Measurements from ENCODE around the gene ZNF512B. TPM values are rescaled to one million over a fixed set of nuclear protein-coding genes. Genes with fewer than 3 reads are reported as not detected.

ZNF512B gene
- total RNA-seq, 1 donor from 2014 or later: 17.5 TPM

- H3K4me1 ChIP-seq: peaks cover 7 to 35% of the 10 kb centered on the region in 2 donors
- intact Hi-C loops (cut with DNase I): loop anchor here (1.0 to 5.0 kb wide), 5 partner anchors 25 to 434 kb away; partner anchors contain the start of genes DNAJC5, PPDPF, PRPF6 and SLC2A4RG
- peak; percentile 73 to 96 for DNase-seq (ENCODE audit: low spot score in 2 of 2)
Observed at GRCh38 chr20:63955827-63956663, 13.7 kb downstream of the ZNF512B start, which contains the start of gene UCKL1. Gene UCKL1 (minus strand): TSS chr20:63956416. CDS start chr20:63956372, 44 bp downstream.

GRCh38 chr20:63955281-63955826 lies 14.4 kb downstream of the ZNF512B start:
- peaks cover 12 to 42% of the 10 kb centered on the region in 2 donors for H3K4me1 ChIP-seq
- no peak for DNase-seq (ENCODE audit: low spot score in 2 of 2)
- peak overlapping the region; percentile 82 to 87 for H3K27ac ChIP-seq
- H3K9me3 ChIP-seq: no peaks in the 10 kb centered on the region
- H3K36me3 ChIP-seq: peaks cover 2 to 9% of the 10 kb centered on the region in 2 donors
- peak in 2 of 3 experiments; percentile 27 to 48 for TF ChIP-seq CTCF (IDR thresholded peaks at IDR 0.05)
- peak overlapping the region; percentile 75 to 93 for H3K4me3 ChIP-seq
- intact Hi-C loops (cut with DNase I): loop anchor here (1.0 to 5.0 kb wide), 2 partner anchors 216 to 433 kb away; partner anchors contain the start of genes PPDPF and SLC2A4RG
- no peaks in the 10 kb centered on the region for H3K27me3 ChIP-seq

More at GRCh38 chr20:63955827-63956663, 13.7 kb downstream of the ZNF512B start, which contains the start of gene UCKL1:
- no peak for TF ChIP-seq CTCF (IDR thresholded peaks at IDR 0.05)
- peak within 1 kb of the TSS; percentile 75 to 93 for H3K4me3 ChIP-seq
- peak within 1 kb of the TSS; percentile 82 to 87 for H3K27ac ChIP-seq
- H3K9me3 ChIP-seq: no peaks in the 10 kb centered on the region
- no peaks in the 10 kb centered on the region for H3K27me3 ChIP-seq
- H3K36me3 ChIP-seq: peaks cover 2 to 11% of the 10 kb centered on the region in 2 donors

- H3K27me3 ChIP-seq: no peaks in the 10 kb centered on the region
- DNase-seq (ENCODE audit: low spot score in 2 of 2): no peak
- intact Hi-C loops (cut with DNase I): no loop called here
- H3K36me3 ChIP-seq: peaks cover 0 to 2% of the 10 kb centered on the region in 2 donors
- peaks cover 23 to 55% of the 10 kb centered on the region in 2 donors for H3K4me1 ChIP-seq
- H3K9me3 ChIP-seq: no peaks in the 10 kb centered on the region
- TF ChIP-seq CTCF (IDR thresholded peaks at IDR 0.05): no peak
- no peak overlapping the region for H3K27ac ChIP-seq
- no peak overlapping the region for H3K4me3 ChIP-seq
Observed at GRCh38 chr20:63953764-63954429, 15.8 kb downstream of the ZNF512B start.

GRCh38 chr20:63952769-63953168 lies 17.0 kb downstream of the ZNF512B start:
- no peaks in the 10 kb centered on the region for H3K9me3 ChIP-seq
- H3K36me3 ChIP-seq: peaks cover 0 to 2% of the 10 kb centered on the region in 2 donors
- H3K27me3 ChIP-seq: no peaks in the 10 kb centered on the region
- no peak overlapping the region for H3K27ac ChIP-seq
- intact Hi-C loops (cut with DNase I): no loop called here
- peaks cover 23 to 62% of the 10 kb centered on the region in 2 donors for H3K4me1 ChIP-seq
- no peak overlapping the region for H3K4me3 ChIP-seq
- TF ChIP-seq CTCF (IDR thresholded peaks at IDR 0.05): no peak
- no peak for DNase-seq (ENCODE audit: low spot score in 2 of 2)

GRCh38 chr20:63952210-63952535 lies 17.6 kb downstream of the ZNF512B start:
- TF ChIP-seq CTCF (IDR thresholded peaks at IDR 0.05): no peak
- peaks cover 23 to 62% of the 10 kb centered on the region in 2 donors for H3K4me1 ChIP-seq
- DNase-seq (ENCODE audit: low spot score in 2 of 2): no peak
- no peak overlapping the region for H3K4me3 ChIP-seq
- no peaks in the 10 kb centered on the region for H3K27me3 ChIP-seq
- peaks cover 0 to 2% of the 10 kb centered on the region in 2 donors for H3K36me3 ChIP-seq
- intact Hi-C loops (cut with DNase I): no loop called here
- H3K27ac ChIP-seq: no peak overlapping the region
- no peaks in the 10 kb centered on the region for H3K9me3 ChIP-seq
